SK-N-SH (cell line): ENCODE measurements around the gene RAB6B. TPM values are rescaled to one million over a fixed set of nuclear protein-coding genes. Genes with fewer than 3 reads are reported as not detected.

ENCODE experiments used
- CTCF ChIA-PET: fragments of 300-600, 350-600 bp; formaldehyde crosslinking; extraction: SDS; loops from one replicate; lab custom pipeline; 2021; lab: Yijun Ruan, JAX
- POLR2A ChIA-PET: fragments of 350-600 bp; sonication (Branson Sonifier 250); formaldehyde crosslinking; extraction: SDS; loops from one replicate; lab custom pipeline; 2020; ENCODE audit warnings: antibody characterized with exemption, inconsistent platforms; lab: Yijun Ruan, JAX
- DNase-seq: peaks from one replicate; pipeline ENCODE4 v3.0.0; 2012
- H2AFZ ChIP-seq: fragments of 200-600 bp; sonication (generic); 2 replicates; pipeline ENCODE4 v1.8.1; 2016; ENCODE audit warnings: antibody characterized with exemption, mild to moderate bottlenecking, low read depth
- H3F3A ChIP-seq: fragments of 200-600 bp; sonication (generic); replicated peaks from 2 replicates; pipeline ENCODE3; 2016; ENCODE audit warnings: antibody characterized with exemption, mild to moderate bottlenecking; ENCODE audit not compliant: insufficient read depth
- H3K27ac ChIP-seq, 2 experiments: fragments of 200-500 bp in 1 of 2; fragments of 200-600 bp in 1 of 2; sonication (Bioruptor generic) in 1 of 2; sonication (generic), shearing (Covaris generic) in 1 of 2; 2 replicates each; pipeline versions ENCODE4 v1.5.1 to v1.6.1; 2014 to 2016; ENCODE audit warnings: low read depth in 2 of 2, inconsistent platforms in 1 of 2, low read length in 1 of 2, mild to moderate bottlenecking in 1 of 2, mixed read lengths in 1 of 2
- H3K27me3 ChIP-seq: fragments of 200-600 bp; sonication (generic), shearing (Covaris generic); 2 replicates; pipeline ENCODE4 v1.6.1; 2016; ENCODE audit warnings: mixed run types; ENCODE audit not compliant: insufficient read depth
- H3K36me3 ChIP-seq, 2 experiments: fragments of 200-500 bp in 1 of 2; fragments of 200-600 bp in 1 of 2; sonication (Bioruptor generic) in 1 of 2; sonication (generic) in 1 of 2; replicated peaks in 1 of 2; 2 replicates each; pipeline versions ENCODE3 to v1.5.1; 2014 to 2016; ENCODE audit warnings: low read length in 1 of 2, mild to moderate bottlenecking in 1 of 2; ENCODE audit not compliant: insufficient read depth in 2 of 2, control insufficient read depth in 1 of 2
- H3K4me1 ChIP-seq, 2 experiments: fragments of 200-500 bp in 1 of 2; fragments of 200-600 bp in 1 of 2; sonication (Bioruptor generic) in 1 of 2; sonication (generic), shearing (Covaris generic) in 1 of 2; 2 replicates each; pipeline versions ENCODE4 v1.5.1 to v1.6.1; 2014 to 2016; ENCODE audit warnings: low read depth in 1 of 2, low read length in 1 of 2, mixed run types in 1 of 2; ENCODE audit not compliant: insufficient read depth in 2 of 2, control insufficient read depth in 1 of 2
- H3K4me2 ChIP-seq: fragments of 200-600 bp; sonication (generic), shearing (Covaris generic); 2 replicates; pipeline ENCODE4 v1.6.1; 2017; ENCODE audit warnings: mixed run types
- H3K4me3 ChIP-seq, 2 experiments: fragments of 200-500 bp in 1 of 2; fragments of 200-600 bp in 1 of 2; sonication (Bioruptor generic) in 1 of 2; sonication (generic), shearing (Covaris generic) in 1 of 2; 2 replicates each; pipeline versions ENCODE4 v1.5.1 to v1.8.1; 2014 to 2016; ENCODE audit warnings: low read depth in 2 of 2, inconsistent platforms in 1 of 2, low read length in 1 of 2, mild to moderate bottlenecking in 1 of 2, mixed read lengths in 1 of 2, moderate library complexity in 1 of 2
- H3K79me2 ChIP-seq: fragments of 200-600 bp; sonication (generic); 2 replicates; pipeline ENCODE4 v1.8.1; 2017; ENCODE audit warnings: mild to moderate bottlenecking; ENCODE audit not compliant: insufficient read depth
- H3K9ac ChIP-seq: fragments of 200-600 bp; sonication (generic); 2 replicates; pipeline ENCODE4 v1.6.1; 2017; ENCODE audit warnings: mixed run types
- H3K9me2 ChIP-seq: fragments of 200-600 bp; sonication (generic); 2 replicates; pipeline ENCODE4 v1.6.1; 2017; ENCODE audit warnings: mixed run types
- H3K9me3 ChIP-seq: fragments of 200-600 bp; sonication (generic); 2 replicates; pipeline ENCODE4 v1.6.1; 2017; ENCODE audit warnings: mixed run types, mild to moderate bottlenecking, moderate library complexity
- H4K20me1 ChIP-seq: fragments of 200-600 bp; sonication (generic); 2 replicates; pipeline ENCODE4 v1.6.1; 2017; ENCODE audit warnings: mild to moderate bottlenecking, mixed run types; ENCODE audit not compliant: insufficient read depth
- ELF1 ChIP-seq: IDR thresholded peaks from 2 replicates; pipeline ENCODE4 v1.4.0; 2012
- EP300 ChIP-seq, 2 experiments: IDR thresholded peaks; 2 replicates each; pipeline versions ENCODE4 v1.4.0 to v1.6.1; 2012; ENCODE audit warnings: borderline replicate concordance in 1 of 2, low read depth in 1 of 2, low read length in 1 of 2
- FOSL2 ChIP-seq: IDR thresholded peaks from 2 replicates; pipeline ENCODE4 v1.4.0; 2012; ENCODE audit warnings: low read depth, mild to moderate bottlenecking, moderate library complexity, borderline replicate concordance
- FOXM1 ChIP-seq: IDR thresholded peaks from 2 replicates; pipeline ENCODE4 v1.4.0; 2012; ENCODE audit warnings: low read depth, mild to moderate bottlenecking
- GABPA ChIP-seq: IDR thresholded peaks from 2 replicates; pipeline ENCODE4 v1.4.0; 2012; ENCODE audit warnings: low read depth, mild to moderate bottlenecking
- GATA2 ChIP-seq: sonication (generic); formaldehyde crosslinking; IDR thresholded peaks from 2 replicates; pipeline ENCODE4 v1.5.0; 2020; ENCODE audit warnings: mild to moderate bottlenecking, missing genetic modification reagents
- JUND ChIP-seq: IDR thresholded peaks from 2 replicates; pipeline ENCODE4 v1.4.0; 2012
- MEF2A ChIP-seq: IDR thresholded peaks from 2 replicates; pipeline ENCODE4 v1.4.0; 2012; ENCODE audit warnings: low read depth, borderline replicate concordance
- MXI1 ChIP-seq: IDR thresholded peaks from 2 replicates; pipeline ENCODE4 v1.6.1; 2012; ENCODE audit warnings: mild to moderate bottlenecking, low read depth, low read length, improper control_type of control experiment
- NFIC ChIP-seq: IDR thresholded peaks from 2 replicates; pipeline ENCODE4 v1.4.0; 2012; ENCODE audit warnings: borderline replicate concordance
- NRF1 ChIP-seq: IDR thresholded peaks from 2 replicates; pipeline ENCODE4 v1.6.1; 2012; ENCODE audit warnings: low read depth, mild to moderate bottlenecking, low read length
- POLR2AphosphoS5 ChIP-seq: IDR thresholded peaks from 2 replicates; pipeline ENCODE4 v1.6.1; 2012; ENCODE audit warnings: low read depth, low read length
- RFX5 ChIP-seq: IDR thresholded peaks from 2 replicates; pipeline ENCODE4 v1.6.1; 2012; ENCODE audit warnings: mild to moderate bottlenecking, improper control_type of control experiment, low read length
- TAF1 ChIP-seq: IDR thresholded peaks from 2 replicates; pipeline ENCODE4 v1.6.1; 2012; ENCODE audit warnings: low read depth, mild to moderate bottlenecking, low read length, moderate library complexity, borderline replicate concordance
- TEAD4 ChIP-seq: IDR thresholded peaks from 2 replicates; pipeline ENCODE4 v1.4.0; 2012; ENCODE audit warnings: mild to moderate bottlenecking, borderline replicate concordance; ENCODE audit not compliant: insufficient read depth
- WGBS: methylation state at CpG from one replicate; pipeline ENCODE4 v1.1.6; 2017; ENCODE audit warnings: low lambda C conversion rate; 5-methylcytosine and 5-hydroxymethylcytosine counted together
- polyA plus RNA-seq, 3 experiments: library from polyadenylated mRNA; depleted of rRNA; stranded (reverse); fragments of >200 nt; gene quantifications; 2 replicates each; pipeline ENCODE4 v1.2.3, GENCODE V29; 2012
- TF ChIP-seq, protein P1 (sequence below): IDR thresholded peaks from 2 replicates; pipeline ENCODE4 v1.4.0; 2012; ENCODE audit warnings: low read depth, borderline replicate concordance
- TF ChIP-seq, protein P2 (sequence below): fragments of 150-350 bp; IDR thresholded peaks from 2 replicates; pipeline ENCODE4 v1.6.1; 2017; ENCODE audit warnings: antibody characterized with exemption, low read length, low read depth, borderline replicate concordance
- TF ChIP-seq, protein P3 (sequence below): IDR thresholded peaks from 2 replicates; pipeline ENCODE4; 2012
- TF ChIP-seq, protein P4 (sequence below): fragments of 150-350 bp; IDR thresholded peaks from 2 replicates; pipeline ENCODE4 v1.6.1; 2016; ENCODE audit warnings: mild to moderate bottlenecking, low read depth, low read length
- TF ChIP-seq, protein P5 (sequence below): IDR thresholded peaks from 2 replicates; pipeline ENCODE4 v1.4.0; 2012; ENCODE audit warnings: low read depth, borderline replicate concordance

RAB6B gene
- polyA plus RNA-seq, 1 of the 3 experiments (the other 2 are of a cell fraction) = 9.3 TPM

DNA sequence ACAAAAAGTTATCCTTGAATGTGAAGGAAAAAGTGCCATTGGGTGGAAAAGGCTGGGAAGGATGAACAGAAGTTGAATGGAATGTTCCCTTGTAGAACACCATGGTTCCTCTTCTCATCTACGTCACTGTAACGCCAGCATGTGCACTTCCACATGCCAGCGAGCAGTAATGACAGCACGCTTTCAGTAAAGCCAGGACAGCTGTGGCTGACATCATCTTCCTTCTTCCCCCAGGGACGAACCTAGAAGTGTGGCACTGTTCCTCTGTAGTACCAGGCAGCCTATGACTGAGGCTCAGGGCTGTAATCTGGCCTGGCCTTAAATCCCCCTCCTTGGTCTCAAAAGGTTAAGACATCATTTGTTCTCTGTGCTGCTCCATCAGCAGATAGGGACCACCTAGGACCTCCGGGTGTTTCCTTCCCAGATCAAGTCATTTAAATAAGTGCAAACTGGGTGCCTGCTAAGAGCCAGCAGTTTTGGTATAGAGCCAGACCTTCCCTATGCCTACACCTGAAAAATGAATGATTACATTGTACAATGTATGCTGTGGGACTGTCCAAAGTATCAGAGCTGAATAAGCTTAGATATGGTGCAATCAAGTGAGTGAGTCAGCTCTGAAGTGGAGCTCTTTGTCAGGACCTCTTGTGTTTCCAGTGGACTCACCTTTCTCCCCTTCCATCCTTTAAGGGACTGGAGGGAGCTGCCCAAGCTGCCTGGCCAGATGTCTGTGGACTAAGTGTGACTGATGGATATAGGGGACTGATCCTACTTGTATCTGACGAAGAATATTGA lies 95.7 kb downstream of the RAB6B start (continued):
- no peak for TF ChIP-seq TEAD4
- TF ChIP-seq, all 33 proteins: peak for 0

DNA sequence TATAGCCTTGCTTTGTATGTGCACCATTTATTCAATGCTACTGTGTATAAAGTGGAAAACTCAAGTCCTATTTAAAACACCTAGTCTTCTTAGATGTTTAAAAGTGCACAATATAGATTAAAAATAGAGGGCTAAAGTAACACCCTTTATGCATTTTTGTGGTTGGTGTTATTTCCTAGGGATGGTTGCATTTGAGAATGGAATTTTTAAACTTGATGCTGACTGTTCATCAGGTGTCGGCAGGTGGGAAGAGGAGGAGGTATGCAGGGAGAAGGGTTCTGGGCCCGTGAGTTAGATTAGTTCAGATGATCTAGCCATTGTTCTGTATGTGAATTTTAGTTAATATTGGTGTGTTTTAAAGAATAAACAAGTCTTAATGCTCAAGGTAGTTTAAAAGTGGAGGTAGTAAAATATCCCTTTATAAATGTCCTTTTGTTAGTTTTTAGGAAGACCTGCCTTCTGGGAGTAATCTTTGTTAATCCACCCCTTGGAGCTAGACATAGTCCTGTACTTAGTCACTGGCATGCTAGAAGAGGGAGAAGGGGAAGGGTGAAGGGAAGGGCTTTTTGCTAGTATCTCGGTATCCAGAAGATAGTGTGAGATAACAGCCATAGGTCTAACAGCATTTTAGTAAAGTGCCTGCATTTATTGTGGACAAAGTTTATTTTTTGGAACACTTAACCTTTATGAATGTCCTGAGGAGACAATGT lies 98.1 kb downstream of the RAB6B start:
- 49% methylated on average over 3 of the region's 3 CpGs for WGBS
- POLR2A ChIA-PET = no interaction called here
- CTCF ChIA-PET = no interaction called here
- no peak overlapping the region for H3K27ac ChIP-seq
- no peak for DNase-seq
- no peak overlapping the region for H3K9ac ChIP-seq
- H3K4me2 ChIP-seq = no peak overlapping the region
- H3F3A ChIP-seq = no peaks in the 10 kb centered on the region
- no peaks in the 10 kb centered on the region for H3K36me3 ChIP-seq
- no peak overlapping the region for H3K4me3 ChIP-seq
- H3K27me3 ChIP-seq = no peaks in the 10 kb centered on the region
- no peaks in the 10 kb centered on the region for H4K20me1 ChIP-seq
- peaks cover 8% of the 10 kb centered on the region; the same call in 1 of the 2 replicates for H3K9me3 ChIP-seq
- no peaks in the 10 kb centered on the region for H3K4me1 ChIP-seq
- H3K79me2 ChIP-seq = no peaks in the 10 kb centered on the region
- no peaks in the 10 kb centered on the region for H3K9me2 ChIP-seq
- H2AFZ ChIP-seq = no peak overlapping the region
- TF ChIP-seq TEAD4 (no peak), JUND (no peak), FOXM1 (no peak), ELF1 (no peak), RFX5 (no peak), MEF2A (no peak), POLR2AphosphoS5 (no peak), GABPA (no peak), GATA2 (no peak), EP300 (IDR thresholded peaks at IDR 0.05; ENCODE audit: borderline replicate concordance in 1 of 2, low read depth in 1 of 2, low read length in 1 of 2) (no peak), NRF1 (no peak), FOSL2 (no peak), TAF1 (no peak), MXI1 (no peak), NFIC (no peak)
- TF ChIP-seq, protein P1, sequence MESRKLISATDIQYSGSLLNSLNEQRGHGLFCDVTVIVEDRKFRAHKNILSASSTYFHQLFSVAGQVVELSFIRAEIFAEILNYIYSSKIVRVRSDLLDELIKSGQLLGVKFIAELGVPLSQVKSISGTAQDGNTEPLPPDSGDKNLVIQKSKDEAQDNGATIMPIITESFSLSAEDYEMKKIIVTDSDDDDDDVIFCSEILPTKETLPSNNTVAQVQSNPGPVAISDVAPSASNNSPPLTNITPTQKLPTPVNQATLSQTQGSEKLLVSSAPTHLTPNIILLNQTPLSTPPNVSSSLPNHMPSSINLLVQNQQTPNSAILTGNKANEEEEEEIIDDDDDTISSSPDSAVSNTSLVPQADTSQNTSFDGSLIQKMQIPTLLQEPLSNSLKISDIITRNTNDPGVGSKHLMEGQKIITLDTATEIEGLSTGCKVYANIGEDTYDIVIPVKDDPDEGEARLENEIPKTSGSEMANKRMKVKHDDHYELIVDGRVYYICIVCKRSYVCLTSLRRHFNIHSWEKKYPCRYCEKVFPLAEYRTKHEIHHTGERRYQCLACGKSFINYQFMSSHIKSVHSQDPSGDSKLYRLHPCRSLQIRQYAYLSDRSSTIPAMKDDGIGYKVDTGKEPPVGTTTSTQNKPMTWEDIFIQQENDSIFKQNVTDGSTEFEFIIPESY = no peak
- TF ChIP-seq, protein P2, sequence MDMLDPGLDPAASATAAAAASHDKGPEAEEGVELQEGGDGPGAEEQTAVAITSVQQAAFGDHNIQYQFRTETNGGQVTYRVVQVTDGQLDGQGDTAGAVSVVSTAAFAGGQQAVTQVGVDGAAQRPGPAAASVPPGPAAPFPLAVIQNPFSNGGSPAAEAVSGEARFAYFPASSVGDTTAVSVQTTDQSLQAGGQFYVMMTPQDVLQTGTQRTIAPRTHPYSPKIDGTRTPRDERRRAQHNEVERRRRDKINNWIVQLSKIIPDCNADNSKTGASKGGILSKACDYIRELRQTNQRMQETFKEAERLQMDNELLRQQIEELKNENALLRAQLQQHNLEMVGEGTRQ = no peak
- TF ChIP-seq, protein P3, sequence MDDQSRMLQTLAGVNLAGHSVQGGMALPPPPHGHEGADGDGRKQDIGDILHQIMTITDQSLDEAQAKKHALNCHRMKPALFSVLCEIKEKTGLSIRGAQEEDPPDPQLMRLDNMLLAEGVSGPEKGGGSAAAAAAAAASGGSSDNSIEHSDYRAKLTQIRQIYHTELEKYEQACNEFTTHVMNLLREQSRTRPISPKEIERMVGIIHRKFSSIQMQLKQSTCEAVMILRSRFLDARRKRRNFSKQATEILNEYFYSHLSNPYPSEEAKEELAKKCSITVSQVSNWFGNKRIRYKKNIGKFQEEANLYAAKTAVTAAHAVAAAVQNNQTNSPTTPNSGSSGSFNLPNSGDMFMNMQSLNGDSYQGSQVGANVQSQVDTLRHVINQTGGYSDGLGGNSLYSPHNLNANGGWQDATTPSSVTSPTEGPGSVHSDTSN = no peak
- TF ChIP-seq, protein P4, sequence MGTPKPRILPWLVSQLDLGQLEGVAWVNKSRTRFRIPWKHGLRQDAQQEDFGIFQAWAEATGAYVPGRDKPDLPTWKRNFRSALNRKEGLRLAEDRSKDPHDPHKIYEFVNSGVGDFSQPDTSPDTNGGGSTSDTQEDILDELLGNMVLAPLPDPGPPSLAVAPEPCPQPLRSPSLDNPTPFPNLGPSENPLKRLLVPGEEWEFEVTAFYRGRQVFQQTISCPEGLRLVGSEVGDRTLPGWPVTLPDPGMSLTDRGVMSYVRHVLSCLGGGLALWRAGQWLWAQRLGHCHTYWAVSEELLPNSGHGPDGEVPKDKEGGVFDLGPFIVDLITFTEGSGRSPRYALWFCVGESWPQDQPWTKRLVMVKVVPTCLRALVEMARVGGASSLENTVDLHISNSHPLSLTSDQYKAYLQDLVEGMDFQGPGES = no peak
- TF ChIP-seq, protein P5, sequence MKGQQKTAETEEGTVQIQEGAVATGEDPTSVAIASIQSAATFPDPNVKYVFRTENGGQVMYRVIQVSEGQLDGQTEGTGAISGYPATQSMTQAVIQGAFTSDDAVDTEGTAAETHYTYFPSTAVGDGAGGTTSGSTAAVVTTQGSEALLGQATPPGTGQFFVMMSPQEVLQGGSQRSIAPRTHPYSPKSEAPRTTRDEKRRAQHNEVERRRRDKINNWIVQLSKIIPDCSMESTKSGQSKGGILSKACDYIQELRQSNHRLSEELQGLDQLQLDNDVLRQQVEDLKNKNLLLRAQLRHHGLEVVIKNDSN = no peak
